ENCODE measurements around the gene CDKN2B-AS1. TPM values are rescaled to one million over a fixed set of nuclear protein-coding genes. Genes with fewer than 3 reads are reported as not detected.

CDKN2B-AS1 gene
- total RNA-seq, 1 experiment from 2014 or later: not detected

DNA sequence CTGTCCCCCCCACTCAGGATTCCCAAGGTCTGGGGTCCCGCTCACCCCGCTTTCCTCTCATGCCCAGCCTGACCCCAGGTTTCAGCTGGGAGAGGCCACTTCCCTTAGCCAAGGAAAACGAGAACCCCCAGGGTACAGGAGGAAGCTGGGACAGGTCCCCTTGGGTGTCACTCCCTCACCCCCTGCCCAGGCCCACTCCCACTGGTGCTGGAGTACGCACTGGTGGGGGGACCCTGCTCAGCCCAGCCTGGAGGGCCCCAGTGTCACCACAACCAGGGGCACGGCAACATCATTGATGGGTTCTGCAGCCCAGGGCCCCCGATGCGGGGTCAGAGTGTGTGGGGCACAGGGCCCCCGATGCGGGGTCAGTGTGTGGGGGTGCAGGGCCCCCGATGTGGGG lies 159.5 kb downstream of the CDKN2B-AS1 start:
- DNase-seq (ENCODE audit: low spot score): no peak

DNA sequence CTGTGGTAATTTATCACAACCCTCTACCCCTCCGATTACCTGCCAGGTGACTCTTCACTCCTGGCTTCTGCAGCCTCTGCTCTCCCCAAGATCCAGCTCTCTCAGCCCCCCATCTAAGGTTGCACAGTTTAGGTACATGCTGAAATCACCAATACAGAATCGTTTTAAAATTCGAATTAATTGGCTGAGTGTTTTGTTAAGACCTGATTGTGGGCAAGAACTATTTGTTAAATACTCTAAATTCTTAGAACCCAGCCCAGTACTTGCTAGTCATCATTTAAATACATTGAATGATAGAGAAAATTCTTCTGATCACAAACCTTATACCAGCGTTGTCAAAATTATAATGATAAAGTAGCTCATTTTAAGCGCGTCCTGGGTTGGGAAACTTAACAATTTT lies 162.0 kb downstream of the CDKN2B-AS1 start:
- DNase-seq (ENCODE audit: low spot score): no peak

DNA sequence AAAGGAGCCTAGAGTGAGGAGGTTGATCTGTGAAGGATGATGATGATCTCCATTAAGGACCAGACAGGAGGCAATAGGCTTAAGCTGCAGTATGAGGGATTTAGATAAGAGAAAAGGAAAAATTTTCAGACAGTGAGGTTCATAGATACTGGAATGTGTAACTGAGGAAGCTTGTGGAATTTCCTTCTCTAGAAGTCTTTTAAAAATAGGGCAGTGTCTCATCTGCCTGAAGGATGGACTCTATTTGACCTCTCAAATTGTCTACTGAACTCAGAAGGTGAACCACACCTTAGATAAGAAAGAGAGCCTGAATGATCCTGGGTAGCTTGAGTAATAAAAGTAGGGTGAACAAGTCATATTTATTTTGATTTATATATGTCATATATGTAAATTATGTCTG lies 162.7 kb downstream of the CDKN2B-AS1 start:
- no peak for DNase-seq (ENCODE audit: low spot score)

- DNase-seq (ENCODE audit: low spot score): no peak
Measured at GRCh38 chr9:22157828-22158227, 163.2 kb downstream of the CDKN2B-AS1 start.

GRCh38 chr9:22158271-22158670 lies 163.7 kb downstream of the CDKN2B-AS1 start:
- DNase-seq (ENCODE audit: low spot score): no peak

GRCh38 chr9:22158927-22159346 lies 164.3 kb downstream of the CDKN2B-AS1 start:
- no peak for DNase-seq (ENCODE audit: low spot score)

- no peak for DNase-seq (ENCODE audit: low spot score)
Measured at GRCh38 chr9:22159586-22159985, 165.0 kb downstream of the CDKN2B-AS1 start.

GRCh38 chr9:22160221-22160620 lies 165.6 kb downstream of the CDKN2B-AS1 start:
- DNase-seq (ENCODE audit: low spot score): no peak

GRCh38 chr9:22165144-22165543 lies 170.6 kb downstream of the CDKN2B-AS1 start:
- no peak for DNase-seq (ENCODE audit: low spot score)

DNA sequence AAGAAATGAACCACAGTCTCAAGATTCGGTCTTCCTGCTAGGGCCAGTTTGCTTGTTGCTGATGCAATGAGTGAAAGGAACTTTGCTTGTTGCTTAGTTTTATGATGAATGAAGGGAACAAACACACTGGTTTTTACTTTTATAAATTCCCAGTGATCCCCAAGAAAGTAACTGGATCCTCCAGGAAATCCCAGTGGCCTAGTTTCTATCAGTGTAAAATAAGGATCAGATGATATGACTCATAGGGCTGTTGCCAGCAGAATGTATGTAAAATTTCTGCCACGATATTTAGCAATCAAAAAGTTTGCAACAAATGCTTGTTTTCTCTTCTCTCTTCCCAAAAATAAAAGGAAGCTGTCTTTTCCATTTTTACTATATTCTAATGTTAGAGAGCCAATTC lies 174.7 kb downstream of the CDKN2B-AS1 start:
- DNase-seq (ENCODE audit: low spot score): no peak

DNA sequence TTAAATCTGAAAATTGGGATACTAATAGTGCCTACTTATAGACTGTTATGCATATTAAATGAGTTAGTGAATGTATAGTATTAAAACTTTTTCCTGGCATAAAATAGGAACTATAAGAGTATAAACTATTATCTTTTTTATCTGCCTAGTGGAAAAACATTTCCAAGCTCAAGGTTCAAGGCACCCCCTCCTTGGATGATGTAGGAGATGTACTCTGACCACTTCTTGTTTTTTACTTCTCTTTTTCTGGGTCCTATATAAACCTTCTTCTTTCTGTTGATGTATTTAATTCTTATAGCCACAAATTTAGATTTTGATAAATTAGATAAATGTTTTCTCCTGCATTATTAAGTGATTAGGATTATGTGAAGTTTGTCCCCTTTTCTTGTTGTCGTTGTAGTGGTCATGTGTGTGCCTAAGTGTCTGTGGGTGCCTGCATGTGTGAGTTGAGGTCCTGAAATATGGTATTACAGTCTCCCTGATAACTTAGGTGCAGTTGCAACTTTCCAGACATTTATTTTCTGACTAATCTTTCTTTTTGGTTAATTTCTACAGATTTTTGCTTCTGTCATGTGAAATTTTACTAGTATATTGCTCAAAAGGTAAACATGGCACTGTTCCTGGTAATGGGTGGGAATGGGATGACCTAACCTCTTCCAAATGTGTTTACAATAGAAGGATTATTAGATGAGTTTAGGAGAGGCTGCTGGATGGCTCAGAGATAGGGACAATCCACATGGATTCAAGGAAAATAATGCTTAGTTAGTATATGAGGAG lies 175.3 kb downstream of the CDKN2B-AS1 start:
- no peak for DNase-seq (ENCODE audit: low spot score)

Other genes starting within 250 kb of the CDKN2B-AS1 start
- gene MTAP, start 192.2 kb upstream of the CDKN2B-AS1 start, total RNA-seq (2014; rRNA removed; shearing (Covaris generic)): not detected in 2 replicates
- not detected in 2 replicates for gene CDKN2A, start 399 bp upstream of the CDKN2B-AS1 start, total RNA-seq (2014; rRNA removed; shearing (Covaris generic))
- not detected in 2 replicates for gene CDKN2B, start 14.5 kb downstream of the CDKN2B-AS1 start, total RNA-seq (2014; rRNA removed; shearing (Covaris generic))

Measured in A172 (cell line).